ENCODE results near the gene CRPPA. TPM values are rescaled to one million over a fixed set of nuclear protein-coding genes. Genes with fewer than 3 reads are reported as not detected.

Gene CRPPA
- polyA plus RNA-seq, 3 donors: 0.09 to 0.47 (median 0.36) TPM

Small RNA genes lying within 50 kb of the gene (small RNA-seq; reads per million reads assigned to genes)
- not detected for gene AC005014.3 (ENCODE audit: insufficient read length, low read depth)

Other genes with a start within 250 kb of the CRPPA start
- not detected for gene SOSTDC1, start 44.2 kb upstream of the CRPPA start, polyA plus RNA-seq
- not detected for gene LRRC72, start 105.3 kb upstream of the CRPPA start, polyA plus RNA-seq
- gene ANKMY2, start 224.2 kb upstream of the CRPPA start, polyA plus RNA-seq: 1 to 10 TPM; 4.8 to 7.5 (median 7.0) TPM
- gene BZW2, start 224.6 kb upstream of the CRPPA start, polyA plus RNA-seq: 10 to 100 TPM; 19.0 to 45.2 (median 36.4) TPM